PC-9 (cell line): Measurements from ENCODE around the gene UTP15. TPM values are rescaled to one million over a fixed set of nuclear protein-coding genes. Genes with fewer than 3 reads are reported as not detected.

Source experiments
- BruUV-seq: library from RNA; stranded (reverse); fragments of 400-500 nt; replicated peaks from 2 replicates; lab custom pipeline; 2021; lab: Mats Ljungman, UMichigan
- CTCF ChIA-PET: fragments of 300-600 bp; sonication (Branson Sonifier 250); formaldehyde crosslinking; loops from one replicate; lab custom pipeline; 2022; ENCODE audit warnings: antibody characterized with exemption; lab: Charles Lee
- POLR2A ChIA-PET: fragments of 300-600 bp; sonication (Branson Sonifier 250); formaldehyde crosslinking; loops from one replicate; lab custom pipeline; 2022; ENCODE audit warnings: antibody characterized with exemption; ENCODE audit not compliant: unreplicated experiment; lab: Charles Lee
- DNase-seq, 2 experiments: peaks; one replicate each; pipeline versions ENCODE4 v3.0.0 to v3.0.0-alpha.2; 2015 to 2022; ENCODE audit warnings: mixed read lengths in 1 of 2
- H2AFZ ChIP-seq: fragments of 200-600 bp; sonication (generic); 2 replicates; pipeline ENCODE4 v1.8.1; 2017; ENCODE audit warnings: antibody characterized with exemption
- H3F3A ChIP-seq: fragments of 200-600 bp; sonication (generic); 2 replicates; pipeline ENCODE4 v1.8.1; 2017; ENCODE audit warnings: antibody characterized with exemption, mild to moderate bottlenecking, low read depth; ENCODE audit not compliant: insufficient read depth
- H3K27ac ChIP-seq: fragments of 200-600 bp; sonication (generic); 2 replicates; pipeline ENCODE4 v1.6.1; 2016; ENCODE audit warnings: mixed run types
- H3K27me3 ChIP-seq: fragments of 200-600 bp; sonication (generic); 2 replicates; pipeline ENCODE4 v1.6.1; 2016; ENCODE audit warnings: low read depth, mixed run types; ENCODE audit not compliant: insufficient read depth
- H3K36me3 ChIP-seq: fragments of 200-600 bp; sonication (generic); 2 replicates; pipeline ENCODE4 v1.6.1; 2016; ENCODE audit warnings: low read depth, mixed run types
- H3K4me1 ChIP-seq: fragments of 200-600 bp; sonication (generic); replicated peaks from 2 replicates; pipeline ENCODE4 v1.6.1; 2016; ENCODE audit warnings: mixed run types; ENCODE audit not compliant: insufficient read depth
- H3K4me2 ChIP-seq: fragments of 200-600 bp; sonication (generic); 2 replicates; pipeline ENCODE4 v1.6.1; 2017; ENCODE audit warnings: mixed run types
- H3K4me3 ChIP-seq: fragments of 200-600 bp; sonication (generic); 2 replicates; pipeline ENCODE4 v1.6.1; 2016; ENCODE audit warnings: mixed run types
- H3K79me2 ChIP-seq: fragments of 200-600 bp; sonication (generic); 2 replicates; pipeline ENCODE4 v1.6.1; 2017; ENCODE audit warnings: low read depth, mixed run types
- H3K9me2 ChIP-seq: fragments of 200-600 bp; sonication (generic); 2 replicates; pipeline ENCODE4 v1.8.1; 2017; ENCODE audit warnings: mild to moderate bottlenecking; ENCODE audit not compliant: insufficient read depth
- H3K9me3 ChIP-seq: fragments of 200-600 bp; sonication (generic); 2 replicates; pipeline ENCODE4 v1.8.1; 2016; ENCODE audit warnings: low read depth; ENCODE audit not compliant: insufficient read depth
- H4K20me1 ChIP-seq: fragments of 200-600 bp; sonication (generic); 2 replicates; pipeline ENCODE4 v1.8.1; 2017; ENCODE audit not compliant: insufficient read depth
- CTCF ChIP-seq: fragments of 200-600 bp; sonication (generic); conservative IDR thresholded peaks from 2 replicates; pipeline ENCODE4 v1.6.1; 2017; ENCODE audit warnings: mixed run types, antibody characterized with exemption, mild to moderate bottlenecking, moderate library complexity
- EZH2 ChIP-seq: fragments of 200-600 bp; sonication (generic); IDR thresholded peaks from 2 replicates; pipeline ENCODE4 v1.8.0; 2017; ENCODE audit warnings: antibody characterized with exemption, low read depth
- intact Hi-C: fragments of 100-400 bp; cut with micrococcal nuclease; formaldehyde crosslinking; loops from one replicate; pipeline ENCODE4 v1.10.0; 2022; ENCODE audit not compliant: unreplicated experiment
- total RNA-seq: library from RNA; stranded (reverse); gene quantifications from 2 replicates; pipeline ENCODE4 v1.2.3, GENCODE V29; 2021

The UTP15 gene
- total RNA-seq, 1 experiment from 2014 or later, result 19.4 TPM

DNA sequence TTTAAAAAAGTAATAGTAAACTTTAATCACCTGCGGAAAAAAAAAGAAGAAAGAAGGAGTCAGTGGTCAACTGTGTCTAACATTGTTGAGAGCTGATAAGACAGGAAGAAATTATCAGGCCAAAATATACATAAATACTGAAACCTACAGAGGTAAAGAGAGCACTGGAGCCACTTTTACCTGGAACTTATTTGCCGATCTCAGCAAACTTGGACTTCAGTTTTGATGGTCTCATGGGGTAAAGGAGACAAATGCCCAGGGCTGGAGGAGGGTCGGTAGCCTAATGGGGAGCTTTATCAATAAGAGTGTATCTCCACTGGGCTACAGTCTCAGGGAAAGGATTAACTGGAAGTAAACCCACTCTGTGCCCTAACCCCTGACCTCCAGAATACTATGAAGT, 33.8 kb downstream of the UTP15 start:
- Histone ChIP-seq H3K36me3 (no peaks in the 10 kb centered on the region), H3K4me1 (peaks cover 6% of the 10 kb centered on the region; the same call in 1 of the 2 replicates), H3K79me2 (no peaks in the 10 kb centered on the region), H3F3A (no peaks in the 10 kb centered on the region), H3K4me3 (no peak overlapping the region), H3K4me2 (no peak overlapping the region), H3K27me3 (no peaks in the 10 kb centered on the region), H4K20me1 (no peaks in the 10 kb centered on the region), H3K27ac (no peak overlapping the region), H3K9me3 (peaks cover 6% of the 10 kb centered on the region; the same call in 1 of the 2 replicates), H2AFZ (no peak overlapping the region), H3K9me2 (no peaks in the 10 kb centered on the region)
- intact Hi-C loops, result loop anchor here (10.0 kb wide), 1 partner anchor 55 kb away; no protein-coding TSS in a partner anchor
- no peak for TF ChIP-seq EZH2
- no peak for TF ChIP-seq CTCF
- POLR2A ChIA-PET, result no interaction called here
- no TSS peak for BruUV-seq
- CTCF ChIA-PET, result no interaction called here
- DNase-seq, result no peak

DNA sequence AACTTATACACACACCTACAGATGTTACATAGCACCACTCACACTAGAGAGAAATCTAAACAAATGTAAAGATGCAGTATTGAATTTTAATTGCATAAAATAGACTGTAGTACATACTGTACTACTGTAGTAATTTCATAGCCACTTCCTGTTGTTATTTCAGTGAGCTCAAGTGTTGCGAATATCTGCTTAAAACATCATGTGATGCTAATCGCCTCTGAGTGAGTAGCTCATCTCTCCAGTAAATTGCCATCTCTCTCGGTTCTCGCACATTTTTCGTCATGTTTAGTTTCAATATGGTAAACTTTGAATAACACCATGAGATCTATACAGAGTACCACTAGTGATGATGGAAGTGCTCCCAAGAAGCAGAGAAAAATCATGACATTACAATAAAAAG, 38.5 kb downstream of the UTP15 start:
- Histone ChIP-seq H2AFZ (no peak overlapping the region), H3K9me2 (no peaks in the 10 kb centered on the region), H3K27me3 (no peaks in the 10 kb centered on the region), H3K4me2 (no peak overlapping the region), H3K4me1 (peaks cover 40% of the 10 kb centered on the region), H3F3A (peaks cover 33% of the 10 kb centered on the region), H3K9me3 (peaks cover 6% of the 10 kb centered on the region; the same call in 1 of the 2 replicates), H3K4me3 (no peak overlapping the region), H3K36me3 (no peaks in the 10 kb centered on the region), H3K79me2 (no peaks in the 10 kb centered on the region), H3K27ac (no peak overlapping the region), H4K20me1 (no peaks in the 10 kb centered on the region)
- no TSS peak for BruUV-seq
- ChIA-PET CTCF (interaction anchor here (0.6 kb wide), 1 partner anchor 138 kb away, joined by 3 read pairs; no protein-coding TSS in a partner anchor), POLR2A (no interaction called here)
- TF ChIP-seq CTCF (no peak), EZH2 (no peak)
- DNase-seq, result no peak
- intact Hi-C loops, result no loop called here

DNA sequence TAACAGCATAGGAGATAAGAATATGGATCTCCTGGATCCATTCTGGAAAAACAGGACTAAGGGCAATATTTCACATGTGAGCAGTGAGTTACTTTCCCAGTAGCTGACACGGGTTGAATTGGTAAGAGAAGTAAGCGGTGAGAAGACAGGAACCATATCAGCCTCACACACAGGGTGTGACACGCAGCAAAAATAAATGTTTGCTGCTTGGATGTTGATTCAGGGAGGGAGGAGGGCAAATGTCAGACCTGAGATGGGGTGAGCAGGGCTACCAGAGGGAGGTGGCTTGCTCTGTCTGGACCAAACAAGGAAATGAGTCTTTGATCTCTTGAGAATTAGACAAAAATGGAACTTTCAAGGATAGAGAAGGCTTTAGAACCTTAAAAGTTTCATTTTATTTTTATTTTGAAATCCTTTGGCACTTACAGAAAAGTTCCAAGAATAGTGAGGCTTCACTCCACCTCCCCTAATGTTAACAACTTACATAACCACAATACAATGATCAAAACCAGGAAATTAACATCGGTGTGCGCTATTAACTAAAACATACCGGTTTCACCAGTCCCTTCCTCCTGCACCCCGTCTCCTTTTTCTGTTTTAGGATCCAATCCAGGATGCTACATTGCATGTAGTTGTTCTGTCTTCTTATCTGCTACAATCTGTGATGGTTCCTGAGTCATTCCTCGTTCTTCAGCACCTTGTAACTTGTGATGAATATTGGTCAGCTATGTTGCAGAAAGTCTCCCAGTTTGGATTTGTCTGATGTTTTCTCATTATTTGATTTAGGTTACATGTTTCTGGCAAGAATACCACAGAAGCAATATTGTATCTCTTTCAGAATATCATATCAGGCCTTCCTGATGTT, 39.9 kb downstream of the UTP15 start:
- H3K4me1 ChIP-seq, result peaks cover 40% of the 10 kb centered on the region
- no TSS peak for BruUV-seq
- TF ChIP-seq EZH2 (no peak), CTCF (no peak)
- peak; percentile 38 to 86 for DNase-seq
- H3K9me2 ChIP-seq, result no peaks in the 10 kb centered on the region
- H3K9me3 ChIP-seq, result peaks cover 6% of the 10 kb centered on the region; the same call in 1 of the 2 replicates
- peak overlapping the region; percentile 74 for H3K27ac ChIP-seq
- no peaks in the 10 kb centered on the region for H3K79me2 ChIP-seq
- no peaks in the 10 kb centered on the region for H3K27me3 ChIP-seq
- H2AFZ ChIP-seq, result peak overlapping the region; percentile 37; the same call in 1 of the 2 replicates
- H4K20me1 ChIP-seq, result no peaks in the 10 kb centered on the region
- H3K4me2 ChIP-seq, result peak overlapping the region; percentile 65
- H3K4me3 ChIP-seq, result peak overlapping the region; percentile 30; the same call in 1 of the 2 replicates
- intact Hi-C loops, result loop anchor here (1.0 to 5.0 kb wide), 2 partner anchors 21 to 87 kb away; partner anchors contain the start of gene ARHGEF28
- CTCF ChIA-PET, result no interaction called here
- peaks cover 33% of the 10 kb centered on the region for H3F3A ChIP-seq
- no peaks in the 10 kb centered on the region for H3K36me3 ChIP-seq
- POLR2A ChIA-PET, result no interaction called here
